ENCODE results near the gene SLC37A3. TPM values are rescaled to one million over a fixed set of nuclear protein-coding genes. Genes with fewer than 3 reads are reported as not detected.

Gene SLC37A3
- total and polyA plus RNA-seq, 2 donors from 2014 or later, result 19.5 to 50.3 TPM

DNA sequence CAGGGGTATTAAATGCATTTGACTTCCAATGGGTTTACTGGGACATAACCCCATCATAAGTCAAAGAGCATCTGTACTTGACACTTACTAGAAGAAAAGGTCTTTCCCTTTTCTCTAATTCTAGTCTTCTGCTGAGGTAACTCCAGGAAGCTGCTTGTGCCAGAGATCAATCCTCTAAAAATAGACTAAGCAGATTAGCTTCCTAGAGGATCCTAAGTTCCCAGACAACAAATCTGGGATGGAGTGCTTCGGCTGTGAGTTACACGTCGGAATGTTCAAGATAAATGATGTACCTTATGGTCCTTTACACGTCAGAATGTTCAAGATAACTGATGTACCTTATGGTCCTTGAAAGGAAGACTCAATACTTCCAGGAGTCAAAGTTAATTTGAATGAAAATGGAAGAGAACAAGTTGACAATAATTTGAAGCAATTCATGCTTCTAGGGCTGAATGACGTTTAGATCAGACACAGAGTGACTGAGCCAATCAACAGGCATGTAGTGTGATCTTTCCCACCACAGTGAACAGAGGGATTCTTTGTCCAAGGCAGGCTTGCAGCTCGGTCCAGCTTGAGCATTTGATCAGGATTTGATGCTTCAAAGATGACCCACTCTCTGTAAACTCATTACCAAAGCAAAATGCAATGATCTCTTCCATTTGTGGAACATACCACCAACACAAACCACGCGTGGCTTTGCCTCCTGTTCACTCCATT lies 63.8 kb downstream of the SLC37A3 start:
- H3K36me3 ChIP-seq (ENCODE audit: control insufficient read depth in 2 of 3, insufficient read depth in 3 of 3, low read length in 3 of 3), result peaks cover 2 to 11% (median 7%) of the 10 kb centered on the region in 3 donors
- peaks cover 0 to 2% (median 0%) of the 10 kb centered on the region in 3 donors for H3K4me1 ChIP-seq (ENCODE audit: control insufficient read depth in 2 of 3, insufficient read depth in 2 of 3, low read depth in 1 of 3, low read length in 3 of 3)
- TF ChIP-seq, protein P1, sequence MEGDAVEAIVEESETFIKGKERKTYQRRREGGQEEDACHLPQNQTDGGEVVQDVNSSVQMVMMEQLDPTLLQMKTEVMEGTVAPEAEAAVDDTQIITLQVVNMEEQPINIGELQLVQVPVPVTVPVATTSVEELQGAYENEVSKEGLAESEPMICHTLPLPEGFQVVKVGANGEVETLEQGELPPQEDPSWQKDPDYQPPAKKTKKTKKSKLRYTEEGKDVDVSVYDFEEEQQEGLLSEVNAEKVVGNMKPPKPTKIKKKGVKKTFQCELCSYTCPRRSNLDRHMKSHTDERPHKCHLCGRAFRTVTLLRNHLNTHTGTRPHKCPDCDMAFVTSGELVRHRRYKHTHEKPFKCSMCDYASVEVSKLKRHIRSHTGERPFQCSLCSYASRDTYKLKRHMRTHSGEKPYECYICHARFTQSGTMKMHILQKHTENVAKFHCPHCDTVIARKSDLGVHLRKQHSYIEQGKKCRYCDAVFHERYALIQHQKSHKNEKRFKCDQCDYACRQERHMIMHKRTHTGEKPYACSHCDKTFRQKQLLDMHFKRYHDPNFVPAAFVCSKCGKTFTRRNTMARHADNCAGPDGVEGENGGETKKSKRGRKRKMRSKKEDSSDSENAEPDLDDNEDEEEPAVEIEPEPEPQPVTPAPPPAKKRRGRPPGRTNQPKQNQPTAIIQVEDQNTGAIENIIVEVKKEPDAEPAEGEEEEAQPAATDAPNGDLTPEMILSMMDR (IDR thresholded peaks at IDR 0.05; ENCODE audit: borderline replicate concordance, extremely low read depth, insufficient read depth), result no peak
- no peak for DNase-seq
- FAIRE-seq, result no peak
- intact Hi-C loops (cut with DNase I), result no loop called here
- H3K27ac ChIP-seq (ENCODE audit: low read depth in 2 of 2, low read length in 2 of 2), result no peak overlapping the region
- no peak overlapping the region for H3K9ac ChIP-seq (ENCODE audit: low read length in 3 of 3)
- no peaks in the 10 kb centered on the region for H3K27me3 ChIP-seq (ENCODE audit: control insufficient read depth, insufficient read depth, low read length)
- H3K9me3 ChIP-seq (ENCODE audit: control insufficient read depth in 2 of 3, insufficient read depth in 1 of 3, low read length in 3 of 3), result no peaks in the 10 kb centered on the region
- H3K4me3 ChIP-seq (ENCODE audit: low read length in 3 of 3), result no peak overlapping the region

DNA sequence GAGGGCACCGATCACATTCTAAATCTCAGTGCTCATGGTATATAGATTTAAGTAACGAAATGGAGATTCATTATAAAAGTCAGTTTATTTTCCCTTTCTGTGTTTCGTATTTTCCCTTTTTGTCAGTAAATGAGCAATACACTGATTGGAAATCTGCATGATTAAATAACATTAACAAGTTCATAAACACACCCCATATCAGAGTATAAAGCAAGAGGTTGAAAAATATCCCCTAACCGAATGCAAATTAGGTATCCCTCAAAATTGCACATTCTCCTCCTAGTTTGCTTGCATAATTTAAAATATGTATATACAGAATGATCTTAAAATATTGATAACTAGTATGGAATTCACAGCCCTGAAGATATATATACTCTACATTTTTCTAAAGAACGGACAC lies 64.6 kb downstream of the SLC37A3 start:
- Histone ChIP-seq H3K4me3 (ENCODE audit: low read length in 3 of 3) (no peak overlapping the region), H3K4me1 (ENCODE audit: control insufficient read depth in 2 of 3, insufficient read depth in 2 of 3, low read depth in 1 of 3, low read length in 3 of 3) (peaks cover 0 to 2% (median 0%) of the 10 kb centered on the region in 3 donors), H3K9me3 (ENCODE audit: control insufficient read depth in 2 of 3, insufficient read depth in 1 of 3, low read length in 3 of 3) (no peaks in the 10 kb centered on the region), H3K27me3 (ENCODE audit: control insufficient read depth, insufficient read depth, low read length) (no peaks in the 10 kb centered on the region), H3K9ac (ENCODE audit: low read length in 3 of 3) (no peak overlapping the region), H3K36me3 (ENCODE audit: control insufficient read depth in 2 of 3, insufficient read depth in 3 of 3, low read length in 3 of 3) (peaks cover 2 to 11% (median 7%) of the 10 kb centered on the region in 3 donors), H3K27ac (ENCODE audit: low read depth in 2 of 2, low read length in 2 of 2) (no peak overlapping the region)
- intact Hi-C loops (cut with DNase I), result no loop called here
- DNase-seq (no peak), FAIRE-seq (no peak)
- TF ChIP-seq, protein P1 (IDR thresholded peaks at IDR 0.05; ENCODE audit: borderline replicate concordance, extremely low read depth, insufficient read depth), result no peak

DNA sequence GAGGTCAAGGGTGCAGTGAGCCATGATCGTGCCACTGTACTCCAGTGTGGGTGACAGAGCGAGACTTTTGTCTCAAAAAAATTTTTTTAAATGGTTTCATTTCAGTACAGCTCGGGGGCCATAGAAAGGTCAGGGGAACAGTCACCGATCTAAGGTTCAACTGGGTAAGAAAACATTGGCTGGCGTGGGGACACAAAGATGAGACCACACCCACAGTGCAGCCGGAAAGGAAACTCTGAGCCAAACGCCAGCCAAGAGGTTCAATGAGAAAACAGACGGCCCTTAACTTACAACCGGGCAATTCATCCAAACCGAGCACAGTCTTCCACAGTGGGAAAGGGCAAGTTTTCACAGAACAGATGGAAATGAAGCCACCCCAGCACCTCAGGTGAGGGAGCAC lies 65.1 kb downstream of the SLC37A3 start:
- intact Hi-C loops (cut with DNase I), result no loop called here
- no peak for FAIRE-seq
- no peaks in the 10 kb centered on the region for H3K9me3 ChIP-seq (ENCODE audit: control insufficient read depth in 2 of 3, insufficient read depth in 1 of 3, low read length in 3 of 3)
- H3K9ac ChIP-seq (ENCODE audit: low read length in 3 of 3), result no peak overlapping the region
- no peak overlapping the region for H3K4me3 ChIP-seq (ENCODE audit: low read length in 3 of 3)
- no peak overlapping the region for H3K27ac ChIP-seq (ENCODE audit: low read depth in 2 of 2, low read length in 2 of 2)
- peaks cover 2 to 11% (median 7%) of the 10 kb centered on the region in 3 donors for H3K36me3 ChIP-seq (ENCODE audit: control insufficient read depth in 2 of 3, insufficient read depth in 3 of 3, low read length in 3 of 3)
- TF ChIP-seq, protein P1 (IDR thresholded peaks at IDR 0.05; ENCODE audit: borderline replicate concordance, extremely low read depth, insufficient read depth), result no peak
- H3K4me1 ChIP-seq (ENCODE audit: control insufficient read depth in 2 of 3, insufficient read depth in 2 of 3, low read depth in 1 of 3, low read length in 3 of 3), result peaks cover 0 to 2% (median 0%) of the 10 kb centered on the region in 3 donors
- H3K27me3 ChIP-seq (ENCODE audit: control insufficient read depth, insufficient read depth, low read length), result no peaks in the 10 kb centered on the region
- no peak for DNase-seq
